HCT116 (cell line): ENCODE measurements around the gene GPR151.

ENCODE experiments used
- EZH2 ChIP-seq: fragments of 200-600 bp; sonication (generic); IDR thresholded peaks from 2 replicates; pipeline ENCODE4 v1.6.1; 2017; ENCODE audit warnings: antibody characterized with exemption, mixed run types
- FOSL1 ChIP-seq: IDR thresholded peaks from 2 replicates; pipeline ENCODE4 v1.6.1; 2012; ENCODE audit warnings: low read depth
- POLR2A ChIP-seq: IDR thresholded peaks from 2 replicates; pipeline ENCODE4 v1.7.0; 2011; ENCODE audit warnings: borderline replicate concordance; ENCODE audit not compliant: insufficient read depth, insufficient read length; ENCODE audit errors: extremely low read depth
- POLR2AphosphoS5 ChIP-seq: IDR thresholded peaks from 2 replicates; pipeline ENCODE4 v1.6.1; 2011; ENCODE audit warnings: mild to moderate bottlenecking, low read depth, low read length, moderate library complexity
- RAD21 ChIP-seq: IDR thresholded peaks from 2 replicates; pipeline ENCODE4 v1.6.1; 2012; ENCODE audit warnings: low read depth, mild to moderate bottlenecking
- SIN3A ChIP-seq: IDR thresholded peaks from 2 replicates; pipeline ENCODE4 v1.6.1; 2012; ENCODE audit warnings: low read depth
- SP1 ChIP-seq: IDR thresholded peaks from 2 replicates; pipeline ENCODE4 v1.6.1; 2012; ENCODE audit warnings: low read depth
- YY1 ChIP-seq: IDR thresholded peaks from 2 replicates; pipeline ENCODE4 v1.6.1; 2011; ENCODE audit warnings: low read length, low read depth, moderate library complexity, mild to moderate bottlenecking; ENCODE audit not compliant: insufficient replicate concordance; ENCODE audit errors: extremely low read depth
- ZNF274 ChIP-seq: fragments of 200-500 bp; sonication (Bioruptor generic); IDR thresholded peaks from 2 replicates; pipeline ENCODE4 v1.6.1; 2014; ENCODE audit warnings: mild to moderate bottlenecking, low read depth, low read length, inconsistent platforms
- TF ChIP-seq, protein P1 (sequence below), 3 experiments: fragments of 200-600 bp in 1 of 3; sonication (generic) in 1 of 3; IDR thresholded peaks in 2 of 3; conservative IDR thresholded peaks in 1 of 3; 2 replicates each; pipeline ENCODE4 v1.5.1; 2012 to 2017; ENCODE audit warnings: low read depth in 2 of 3, low read length in 2 of 3, antibody characterized with exemption in 1 of 3, borderline replicate concordance in 1 of 3, control low read depth in 1 of 3, mild to moderate bottlenecking in 1 of 3, mixed read lengths in 1 of 3, mixed run types in 1 of 3, moderate library complexity in 1 of 3; ENCODE audit not compliant: insufficient read depth in 1 of 3
- TF ChIP-seq, protein P2 (sequence below): IDR thresholded peaks from 2 replicates; pipeline ENCODE4 v1.6.1; 2012; ENCODE audit warnings: low read depth

DNA sequence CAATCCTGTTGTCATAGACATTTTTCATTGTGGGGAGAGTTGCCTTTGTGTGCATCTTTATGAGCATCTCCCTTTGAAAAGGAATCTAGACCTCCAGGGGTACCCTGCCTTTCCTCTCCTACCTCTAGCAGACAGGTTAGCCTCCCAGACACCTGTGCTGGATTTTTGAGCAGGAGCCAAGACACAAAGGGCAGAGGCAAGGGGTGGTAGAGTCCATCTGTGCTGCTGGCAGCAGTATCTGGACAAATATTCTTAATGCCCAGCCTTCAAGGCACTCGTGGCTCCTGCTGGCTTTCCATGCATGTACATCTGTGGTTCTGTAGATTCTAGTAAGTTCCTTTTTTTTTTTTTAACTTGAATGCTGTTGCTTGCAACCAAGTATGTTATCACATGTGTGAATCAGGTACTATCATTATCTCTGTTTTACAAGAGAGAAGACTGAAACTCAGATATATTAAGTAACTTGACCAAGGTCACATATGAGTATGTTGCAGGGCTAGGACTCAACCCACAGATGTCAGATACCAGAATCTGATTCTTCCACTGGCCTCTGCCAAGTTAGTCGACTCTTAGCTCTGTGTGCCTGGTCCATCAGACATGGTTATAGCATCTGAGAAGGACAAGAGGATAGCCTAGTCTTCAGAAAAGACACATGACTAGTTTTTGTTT lies 32.9 kb upstream of the GPR151 start:
- TF ChIP-seq SIN3A (no peak), ZNF274 (no peak), EZH2 (no peak), POLR2A (no peak), FOSL1 (no peak), RAD21 (no peak), POLR2AphosphoS5 (no peak), YY1 (no peak), SP1 (no peak)
- TF ChIP-seq, protein P1, sequence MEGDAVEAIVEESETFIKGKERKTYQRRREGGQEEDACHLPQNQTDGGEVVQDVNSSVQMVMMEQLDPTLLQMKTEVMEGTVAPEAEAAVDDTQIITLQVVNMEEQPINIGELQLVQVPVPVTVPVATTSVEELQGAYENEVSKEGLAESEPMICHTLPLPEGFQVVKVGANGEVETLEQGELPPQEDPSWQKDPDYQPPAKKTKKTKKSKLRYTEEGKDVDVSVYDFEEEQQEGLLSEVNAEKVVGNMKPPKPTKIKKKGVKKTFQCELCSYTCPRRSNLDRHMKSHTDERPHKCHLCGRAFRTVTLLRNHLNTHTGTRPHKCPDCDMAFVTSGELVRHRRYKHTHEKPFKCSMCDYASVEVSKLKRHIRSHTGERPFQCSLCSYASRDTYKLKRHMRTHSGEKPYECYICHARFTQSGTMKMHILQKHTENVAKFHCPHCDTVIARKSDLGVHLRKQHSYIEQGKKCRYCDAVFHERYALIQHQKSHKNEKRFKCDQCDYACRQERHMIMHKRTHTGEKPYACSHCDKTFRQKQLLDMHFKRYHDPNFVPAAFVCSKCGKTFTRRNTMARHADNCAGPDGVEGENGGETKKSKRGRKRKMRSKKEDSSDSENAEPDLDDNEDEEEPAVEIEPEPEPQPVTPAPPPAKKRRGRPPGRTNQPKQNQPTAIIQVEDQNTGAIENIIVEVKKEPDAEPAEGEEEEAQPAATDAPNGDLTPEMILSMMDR (IDR thresholded peaks at IDR 0.05 in 2 of 3, conservative IDR thresholded peaks at IDR 0.05 in 1 of 3; ENCODE audit: borderline replicate concordance in 1 of 3, insufficient read depth in 1 of 3, low read depth in 2 of 3, low read length in 2 of 3) = no peak
- TF ChIP-seq, protein P2, sequence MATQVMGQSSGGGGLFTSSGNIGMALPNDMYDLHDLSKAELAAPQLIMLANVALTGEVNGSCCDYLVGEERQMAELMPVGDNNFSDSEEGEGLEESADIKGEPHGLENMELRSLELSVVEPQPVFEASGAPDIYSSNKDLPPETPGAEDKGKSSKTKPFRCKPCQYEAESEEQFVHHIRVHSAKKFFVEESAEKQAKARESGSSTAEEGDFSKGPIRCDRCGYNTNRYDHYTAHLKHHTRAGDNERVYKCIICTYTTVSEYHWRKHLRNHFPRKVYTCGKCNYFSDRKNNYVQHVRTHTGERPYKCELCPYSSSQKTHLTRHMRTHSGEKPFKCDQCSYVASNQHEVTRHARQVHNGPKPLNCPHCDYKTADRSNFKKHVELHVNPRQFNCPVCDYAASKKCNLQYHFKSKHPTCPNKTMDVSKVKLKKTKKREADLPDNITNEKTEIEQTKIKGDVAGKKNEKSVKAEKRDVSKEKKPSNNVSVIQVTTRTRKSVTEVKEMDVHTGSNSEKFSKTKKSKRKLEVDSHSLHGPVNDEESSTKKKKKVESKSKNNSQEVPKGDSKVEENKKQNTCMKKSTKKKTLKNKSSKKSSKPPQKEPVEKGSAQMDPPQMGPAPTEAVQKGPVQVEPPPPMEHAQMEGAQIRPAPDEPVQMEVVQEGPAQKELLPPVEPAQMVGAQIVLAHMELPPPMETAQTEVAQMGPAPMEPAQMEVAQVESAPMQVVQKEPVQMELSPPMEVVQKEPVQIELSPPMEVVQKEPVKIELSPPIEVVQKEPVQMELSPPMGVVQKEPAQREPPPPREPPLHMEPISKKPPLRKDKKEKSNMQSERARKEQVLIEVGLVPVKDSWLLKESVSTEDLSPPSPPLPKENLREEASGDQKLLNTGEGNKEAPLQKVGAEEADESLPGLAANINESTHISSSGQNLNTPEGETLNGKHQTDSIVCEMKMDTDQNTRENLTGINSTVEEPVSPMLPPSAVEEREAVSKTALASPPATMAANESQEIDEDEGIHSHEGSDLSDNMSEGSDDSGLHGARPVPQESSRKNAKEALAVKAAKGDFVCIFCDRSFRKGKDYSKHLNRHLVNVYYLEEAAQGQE = no peak
